Ectodermal cell (in vitro differentiated cells): ENCODE data around the gene SLC39A9. TPM values are rescaled to one million over a fixed set of nuclear protein-coding genes. Genes with fewer than 3 reads are reported as not detected.
A peak's percentile ranks its signal among the peaks of the same experiment; 100 is the strongest.

Source experiments
- H3K27ac ChIP-seq: 2 replicates; pipeline ENCODE4 v1.7.0; 2013; ENCODE audit warnings: mild to moderate bottlenecking, low read depth, low read length; ENCODE audit not compliant: insufficient read depth, poor library complexity, severe bottlenecking
- H3K27me3 ChIP-seq: 2 replicates; pipeline ENCODE4 v1.7.0; 2013; ENCODE audit warnings: mild to moderate bottlenecking, low read length; ENCODE audit not compliant: insufficient read depth, control insufficient read depth, poor library complexity, severe bottlenecking
- H3K36me3 ChIP-seq: one replicate; pipeline ENCODE4 v1.7.0; 2013; ENCODE audit warnings: low read length; ENCODE audit not compliant: control insufficient read depth, insufficient read depth
- H3K4me1 ChIP-seq: one replicate; pipeline ENCODE4 v1.7.0; 2013; ENCODE audit warnings: low read length; ENCODE audit not compliant: control insufficient read depth, insufficient read depth
- H3K4me3 ChIP-seq: 2 replicates; pipeline ENCODE4 v1.7.0; 2013; ENCODE audit warnings: low read depth, low read length, control low read depth; ENCODE audit not compliant: insufficient read depth
- H3K9me3 ChIP-seq: 2 replicates; pipeline ENCODE4 v1.7.0; 2013; ENCODE audit warnings: mild to moderate bottlenecking, low read length, moderate library complexity; ENCODE audit not compliant: control insufficient read depth
- WGBS, 2 experiments: methylation state at CpG; one replicate each; pipeline ENCODE4 v1.1.7; 2013; ENCODE audit warnings: missing lambda C conversion rate in 2 of 2; 5-methylcytosine and 5-hydroxymethylcytosine counted together
- polyA plus RNA-seq, 4 experiments: library from polyadenylated mRNA; stranded (reverse); fragments of 50-300 nt; gene quantifications; one replicate each; pipeline ENCODE4 v1.2.3, GENCODE V29; 2013

The SLC39A9 gene
- polyA plus RNA-seq (2013, experiment 1 of 4) = 36.6 TPM
- 37.2 TPM for polyA plus RNA-seq (2013, experiment 2 of 4)
- polyA plus RNA-seq (2013, experiment 3 of 4) = 29.9 TPM
- polyA plus RNA-seq (2013, experiment 4 of 4) = 32.2 TPM

DNA sequence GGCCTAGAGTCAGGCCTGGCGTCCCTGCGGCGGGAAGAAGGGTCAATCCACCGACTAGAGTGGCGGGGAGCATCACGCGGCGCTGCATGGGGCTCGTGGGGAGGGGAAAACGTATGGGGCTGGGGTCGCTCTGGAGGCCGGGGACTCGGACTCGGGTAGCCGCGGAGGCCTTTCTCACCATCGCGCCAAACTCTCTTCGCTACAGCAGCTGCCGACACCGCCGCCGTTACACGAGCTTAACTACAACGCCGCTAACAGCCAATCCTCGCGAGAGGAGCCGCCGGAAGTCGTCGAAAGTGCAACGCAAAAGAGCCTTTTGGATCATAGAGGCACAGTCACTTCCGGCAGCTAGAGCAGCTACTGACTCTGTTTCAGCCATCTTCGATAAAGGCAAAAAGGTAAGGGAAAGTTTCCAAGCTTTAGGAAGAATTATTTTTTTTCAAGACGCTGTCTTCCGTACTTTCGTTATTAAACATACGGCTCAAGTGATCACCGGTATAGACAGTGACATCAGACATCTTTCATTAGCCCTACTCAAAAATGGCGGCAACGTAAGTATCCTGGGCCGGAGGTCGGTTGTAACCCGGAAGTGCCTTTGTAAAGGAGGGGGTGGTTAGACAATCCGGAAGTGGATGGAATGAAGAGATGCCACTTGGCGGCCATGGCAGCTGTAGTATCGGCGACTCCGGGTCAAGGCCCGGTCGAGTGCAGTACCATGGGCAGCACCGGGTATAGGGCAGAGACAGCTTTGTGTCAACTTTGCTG lies at the start of gene SLC39A9, which contains the start of gene ERH:
Gene SLC39A9 (plus strand): TSS at position 640 of the 765 bp plus-strand sequence. CDS start 678 bp downstream, outside the sequence.
Gene ERH (minus strand): TSS at position 247 of the 765 bp plus-strand sequence. CDS start 66 bp downstream, at position 181.
- Histone ChIP-seq H3K9me3 (no peaks in the 10 kb centered on the region), H3K27ac (peak within 1 kb of the TSS; percentile 90), H3K36me3 (peaks cover 24% of the 10 kb centered on the region), H3K27me3 (no peaks in the 10 kb centered on the region), H3K4me3 (peak within 1 kb of the TSS; percentile 99), H3K4me1 (peaks cover 12% of the 10 kb centered on the region)
- WGBS, 2 experiments = 0% methylated on average over 53 of the region's 53 CpGs

GRCh38 chr14:69349091-69349777 lies 49.3 kb upstream of the SLC39A9 start:
- H3K4me3 ChIP-seq = no peak overlapping the region
- WGBS, 2 experiments = 79 to 80% methylated on average over 11 of the region's 11 CpGs

GRCh38 chr14:69350892-69351291 lies 47.6 kb upstream of the SLC39A9 start:
- 87 to 91% methylated on average over 5 of the region's 5 CpGs for WGBS, 2 experiments
- H3K4me1 ChIP-seq = peaks cover 19% of the 10 kb centered on the region

More at GRCh38 chr14:69349091-69349777, 49.3 kb upstream of the SLC39A9 start:
- Histone ChIP-seq H3K4me1 (peaks cover 19% of the 10 kb centered on the region), H3K27ac (no peak overlapping the region), H3K36me3 (no peaks in the 10 kb centered on the region), H3K9me3 (no peaks in the 10 kb centered on the region), H3K27me3 (no peaks in the 10 kb centered on the region)

GRCh38 chr14:69351385-69351784 lies 47.1 kb upstream of the SLC39A9 start:
- Histone ChIP-seq H3K36me3 (no peaks in the 10 kb centered on the region), H3K4me3 (no peak overlapping the region), H3K4me1 (peaks cover 19% of the 10 kb centered on the region), H3K9me3 (no peaks in the 10 kb centered on the region), H3K27me3 (no peaks in the 10 kb centered on the region), H3K27ac (no peak overlapping the region)
- WGBS, 2 experiments = 65 to 76% methylated on average over 3 of the region's 3 CpGs

More at GRCh38 chr14:69350892-69351291, 47.6 kb upstream of the SLC39A9 start:
- H3K4me3 ChIP-seq = no peak overlapping the region
- H3K36me3 ChIP-seq = no peaks in the 10 kb centered on the region
- H3K27ac ChIP-seq = no peak overlapping the region
- H3K9me3 ChIP-seq = no peaks in the 10 kb centered on the region
- H3K27me3 ChIP-seq = no peaks in the 10 kb centered on the region

- Histone ChIP-seq H3K27ac (no peak overlapping the region), H3K4me3 (no peak overlapping the region), H3K36me3 (no peaks in the 10 kb centered on the region), H3K4me1 (peaks cover 19% of the 10 kb centered on the region), H3K9me3 (no peaks in the 10 kb centered on the region), H3K27me3 (no peaks in the 10 kb centered on the region)
- WGBS, 2 experiments = 53 to 76% methylated on average over 5 of the region's 5 CpGs
These were observed 46.6 kb upstream of the SLC39A9 start for GRCh38 chr14:69351911-69352310.

DNA sequence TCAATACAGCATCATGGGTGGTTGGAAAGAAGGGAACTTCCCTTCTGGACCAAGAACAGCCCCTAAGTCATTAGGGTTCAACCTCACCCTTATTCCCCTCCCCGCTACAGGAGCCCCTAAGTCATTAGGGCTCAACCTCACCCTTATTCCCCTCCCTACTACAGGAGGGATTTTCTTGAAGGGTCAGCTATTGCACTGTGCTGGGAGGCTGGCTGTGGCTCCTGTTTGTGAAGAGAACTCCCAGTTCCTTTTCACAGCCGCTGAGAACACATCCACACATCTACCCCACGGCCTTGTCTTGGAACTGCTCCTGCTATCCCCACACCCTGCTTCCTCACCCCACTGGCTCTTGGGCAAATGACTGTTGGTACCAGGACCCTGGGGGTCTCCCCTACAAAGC lies 45.3 kb upstream of the SLC39A9 start:
- no peaks in the 10 kb centered on the region for H3K36me3 ChIP-seq
- 87 to 89% methylated on average over 3 of the region's 3 CpGs for WGBS, 2 experiments
- H3K27ac ChIP-seq = no peak overlapping the region
- no peaks in the 10 kb centered on the region for H3K9me3 ChIP-seq
- no peaks in the 10 kb centered on the region for H3K27me3 ChIP-seq
- H3K4me1 ChIP-seq = peaks cover 19% of the 10 kb centered on the region
- no peak overlapping the region for H3K4me3 ChIP-seq

DNA sequence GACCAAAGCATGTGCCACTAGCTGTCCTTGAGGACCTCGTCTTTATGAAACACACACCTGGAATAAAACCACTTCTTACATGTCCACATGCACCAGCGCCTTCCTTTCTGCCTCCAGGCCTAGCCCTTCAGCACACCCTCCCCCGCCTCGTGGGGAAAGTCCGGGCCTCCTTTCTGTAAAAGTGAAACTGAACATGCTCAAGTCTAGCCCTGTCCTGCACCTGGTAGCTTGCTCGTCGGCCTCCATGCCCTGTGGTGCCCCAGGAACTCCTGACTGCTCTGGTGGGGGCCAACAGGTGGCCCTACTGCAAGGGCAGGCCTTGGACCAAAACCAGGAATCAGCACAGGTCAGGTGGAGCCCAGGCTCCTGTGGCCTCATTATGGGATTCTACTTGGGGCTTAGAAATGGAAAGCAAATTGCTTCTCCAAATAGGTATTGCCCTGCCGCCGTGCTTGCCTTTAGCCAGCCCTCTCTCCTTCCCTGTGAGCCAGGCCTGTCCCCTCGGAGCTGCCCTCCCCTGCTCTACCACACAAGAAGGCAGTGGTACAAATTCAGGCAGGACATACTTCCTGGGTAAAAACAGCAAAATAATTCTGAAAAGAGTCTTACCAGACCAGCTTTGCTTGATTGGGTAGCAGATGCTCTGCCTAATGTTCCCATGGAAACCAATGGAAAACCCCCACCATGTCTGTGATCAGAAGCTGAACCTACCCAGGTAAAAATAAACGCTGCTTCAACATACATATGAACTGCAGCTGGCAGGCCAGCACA lies 43.9 kb upstream of the SLC39A9 start:
- no peaks in the 10 kb centered on the region for H3K27me3 ChIP-seq
- WGBS, 2 experiments = 89 to 90% methylated on average over 11 of the region's 11 CpGs
- H3K4me1 ChIP-seq = peaks cover 19% of the 10 kb centered on the region
- H3K4me3 ChIP-seq = no peak overlapping the region
- H3K27ac ChIP-seq = no peak overlapping the region
- no peaks in the 10 kb centered on the region for H3K9me3 ChIP-seq
- H3K36me3 ChIP-seq = no peaks in the 10 kb centered on the region

- H3K4me3 ChIP-seq = no peak overlapping the region
- peaks cover 19% of the 10 kb centered on the region for H3K4me1 ChIP-seq
- H3K36me3 ChIP-seq = no peaks in the 10 kb centered on the region
- no peaks in the 10 kb centered on the region for H3K27me3 ChIP-seq
- no peaks in the 10 kb centered on the region for H3K9me3 ChIP-seq
- H3K27ac ChIP-seq = no peak overlapping the region
- WGBS, 2 experiments = 93 to 95% methylated on average over 6 of the region's 6 CpGs
These were observed 43.3 kb upstream of the SLC39A9 start for GRCh38 chr14:69355154-69355597.

GRCh38 chr14:69355607-69356281 lies 42.7 kb upstream of the SLC39A9 start:
- H3K27me3 ChIP-seq = no peaks in the 10 kb centered on the region
- H3K9me3 ChIP-seq = no peaks in the 10 kb centered on the region
- H3K27ac ChIP-seq = no peak overlapping the region
- no peak overlapping the region for H3K4me3 ChIP-seq
- H3K36me3 ChIP-seq = no peaks in the 10 kb centered on the region
- 90 to 92% methylated on average over 6 of the region's 6 CpGs for WGBS, 2 experiments
- H3K4me1 ChIP-seq = peaks cover 16% of the 10 kb centered on the region
